Stimulated activated CD8-positive, alpha-beta memory T cell treated with anti-CD3 and anti-CD28 coated beads, Interleukin-2, amount 100 ng/mL, for 1 hour (primary cell): ENCODE results near the gene PRDM16.

Experiments used
- DNase-seq, 2 donors: peaks; one replicate each; pipeline ENCODE4 v3.0.0-alpha.2; 2020; ENCODE audit warnings: low read depth in 2 of 2

PRDM16 gene

GRCh38 chr1:3206696-3207095 lies 137.7 kb downstream of the PRDM16 start:
- no peak for DNase-seq

- no peak for DNase-seq
Measured at GRCh38 chr1:3207217-3207848, 138.3 kb downstream of the PRDM16 start.

- no peak for DNase-seq
Measured at GRCh38 chr1:3208819-3209200, 139.8 kb downstream of the PRDM16 start.

- no peak for DNase-seq
Measured at GRCh38 chr1:3209201-3209600, 140.2 kb downstream of the PRDM16 start.

GRCh38 chr1:3211582-3212375 lies 142.8 kb downstream of the PRDM16 start:
- no peak for DNase-seq

GRCh38 chr1:3212453-3213355 lies 143.7 kb downstream of the PRDM16 start:
- no peak for DNase-seq

- DNase-seq: no peak
Measured at GRCh38 chr1:3213730-3214129, 144.7 kb downstream of the PRDM16 start.

GRCh38 chr1:3215198-3216014 lies 146.4 kb downstream of the PRDM16 start:
- DNase-seq: no peak

GRCh38 chr1:3216015-3216391 lies 147.0 kb downstream of the PRDM16 start:
- no peak for DNase-seq

GRCh38 chr1:3217181-3217641 lies 148.2 kb downstream of the PRDM16 start:
- no peak for DNase-seq

- DNase-seq: no peak
Measured at GRCh38 chr1:3217979-3218679, 149.1 kb downstream of the PRDM16 start.

- no peak for DNase-seq
Measured at GRCh38 chr1:3219005-3219790, 150.2 kb downstream of the PRDM16 start.

GRCh38 chr1:3219791-3220467 lies 150.9 kb downstream of the PRDM16 start:
- DNase-seq: no peak

GRCh38 chr1:3221112-3222041 lies 152.4 kb downstream of the PRDM16 start:
- no peak for DNase-seq

GRCh38 chr1:3222042-3222692 lies 153.2 kb downstream of the PRDM16 start:
- DNase-seq: no peak

- DNase-seq: no peak
Measured at GRCh38 chr1:3225661-3226060, 156.7 kb downstream of the PRDM16 start.

GRCh38 chr1:3226191-3226590 lies 157.2 kb downstream of the PRDM16 start:
- no peak for DNase-seq
